Measurements from ENCODE around the gene POGLUT2. TPM values are rescaled to one million over a fixed set of nuclear protein-coding genes. Genes with fewer than 3 reads are reported as not detected.

POGLUT2 gene
- total RNA-seq (2014; rRNA removed; shearing (Covaris generic); ENCODE audit: low replicate concordance): 17.5 and 18.9 TPM in 2 replicates

DNA sequence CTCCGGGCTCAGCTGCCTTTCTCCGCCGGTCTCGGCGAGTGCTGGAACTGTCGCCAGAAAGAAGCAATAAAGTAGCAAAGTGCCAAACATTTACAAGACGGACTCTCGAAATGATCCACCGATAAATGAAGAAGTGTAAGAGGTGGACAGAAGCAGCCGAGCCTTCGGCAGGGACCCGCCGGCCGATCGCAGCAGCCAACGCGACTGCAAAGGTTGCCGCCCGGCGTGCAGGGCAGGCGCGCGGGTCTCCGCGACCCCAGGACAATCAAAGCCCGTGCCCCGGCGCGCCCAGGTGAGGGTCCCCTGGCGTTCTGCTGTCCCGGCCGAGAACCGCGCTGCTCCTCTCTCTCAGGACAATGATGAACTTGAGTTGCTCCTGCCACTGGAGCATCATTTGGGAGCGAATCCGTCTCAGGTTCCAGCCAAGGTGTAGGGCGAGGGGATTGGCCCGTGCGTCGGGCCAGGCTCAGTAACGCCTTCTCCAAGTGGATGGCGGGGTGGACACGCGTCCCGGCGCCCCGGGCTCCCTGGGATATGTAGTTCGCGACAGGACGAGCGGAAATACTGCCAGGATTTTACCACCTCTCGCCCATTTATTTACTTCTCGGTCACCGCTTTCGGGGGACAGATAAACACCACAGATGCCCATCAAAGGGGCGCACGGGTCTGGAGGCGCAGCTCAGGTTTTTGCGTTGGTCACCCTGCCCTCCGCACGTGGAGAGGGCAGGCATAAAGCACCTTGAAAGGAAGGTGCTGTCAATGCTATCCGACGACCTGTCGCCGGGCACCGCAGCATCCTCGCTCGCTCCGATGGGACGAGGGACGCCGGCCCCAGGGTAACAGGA lies at the start of gene POGLUT2, which contains the start of gene BIVM:
Gene POGLUT2 (minus strand): TSS at position 396 of the 845 bp plus-strand sequence. CDS start 306 bp downstream, at position 90.
Gene BIVM (plus strand): TSS at position 539 of the 845 bp plus-strand sequence. CDS start 8,149 bp downstream, outside the sequence.
- Histone ChIP-seq H3K4me3 (peak within 1 kb of the TSS; percentile 77), H3K9me3 (no peaks in the 10 kb centered on the region), H3K36me3 (peaks cover 2% of the 10 kb centered on the region), H3K27me3 (no peaks in the 10 kb centered on the region)
- peak; percentile 92 for DNase-seq

GRCh38 chr13:102847272-102848234 lies 48.8 kb upstream of the POGLUT2 start:
- DNase-seq: no peak
- H3K36me3 ChIP-seq: peaks cover 2% of the 10 kb centered on the region
- peak overlapping the region; percentile 89 for H3K4me3 ChIP-seq

DNA sequence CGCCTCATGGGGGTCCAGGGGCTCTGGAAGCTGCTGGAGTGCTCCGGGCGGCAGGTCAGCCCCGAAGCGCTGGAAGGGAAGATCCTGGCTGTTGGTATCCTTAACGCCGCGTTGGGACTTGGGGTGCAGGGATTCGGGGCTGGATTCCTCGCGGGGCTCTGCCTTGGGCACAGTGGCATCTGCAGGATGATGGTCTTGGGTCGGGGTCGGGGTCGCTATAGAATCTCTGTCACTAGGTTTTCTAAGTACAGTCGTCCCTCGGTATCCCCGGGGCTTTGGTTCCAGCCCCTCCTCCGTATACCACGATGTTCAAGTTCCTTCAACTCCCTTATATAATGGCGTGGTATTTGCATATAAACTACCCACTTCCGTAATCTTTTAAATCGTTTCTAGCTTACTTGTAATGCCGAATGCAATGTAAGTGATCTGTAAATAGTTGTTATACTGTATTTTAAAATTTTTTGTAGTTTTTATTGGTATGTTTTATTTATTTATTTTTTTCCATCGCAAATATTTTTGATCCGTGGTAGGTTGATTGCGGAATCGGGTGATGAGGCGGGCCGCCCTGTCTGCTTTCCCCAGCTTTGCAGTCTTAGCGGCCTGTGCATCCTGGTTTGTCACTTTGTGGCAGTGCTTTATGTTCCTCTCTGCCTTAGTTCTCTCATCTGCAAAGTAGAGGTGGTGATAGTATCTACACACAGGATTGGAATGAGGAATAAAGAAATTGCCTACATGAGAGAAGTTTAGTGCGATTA lies 47.7 kb upstream of the POGLUT2 start:
- peak; percentile 21 for DNase-seq
- peak overlapping the region; percentile 89 for H3K4me3 ChIP-seq
- H3K9me3 ChIP-seq: no peaks in the 10 kb centered on the region
- no peaks in the 10 kb centered on the region for H3K27me3 ChIP-seq
- peaks cover 2% of the 10 kb centered on the region for H3K36me3 ChIP-seq

More at GRCh38 chr13:102847272-102848234, 48.8 kb upstream of the POGLUT2 start:
- Histone ChIP-seq H3K27me3 (no peaks in the 10 kb centered on the region), H3K9me3 (no peaks in the 10 kb centered on the region)

- peak within 1 kb of the TSS; percentile 89 for H3K4me3 ChIP-seq
- H3K27me3 ChIP-seq: no peaks in the 10 kb centered on the region
- peaks cover 2% of the 10 kb centered on the region for H3K36me3 ChIP-seq
- no peaks in the 10 kb centered on the region for H3K9me3 ChIP-seq
- DNase-seq: peak; percentile 91
Measured at GRCh38 chr13:102845630-102846260, 47.0 kb upstream of the POGLUT2 start, which contains the start of gene ERCC5. TSS of gene ERCC5 (plus strand) at chr13:102846032. CDS start at chr13:102846267, 235 bp downstream.

DNA sequence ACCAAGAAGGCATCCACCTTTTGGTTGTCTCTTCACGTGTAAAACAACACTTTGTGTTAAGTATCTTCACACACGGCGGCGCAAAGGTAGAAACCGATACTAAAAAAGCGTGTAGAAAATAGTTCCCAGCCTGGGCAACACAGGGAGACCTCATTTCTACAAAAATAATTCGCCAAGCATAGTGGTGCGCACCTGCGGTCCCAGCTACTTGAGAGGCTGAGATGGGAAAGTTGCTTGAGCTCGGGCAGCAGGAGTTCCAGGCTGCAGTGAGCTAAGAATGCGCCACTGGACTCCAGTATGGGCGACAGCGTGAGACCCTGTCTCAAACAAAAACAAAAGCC lies 46.5 kb upstream of the POGLUT2 start:
- H3K9me3 ChIP-seq: no peaks in the 10 kb centered on the region
- DNase-seq: no peak

GRCh38 chr13:102839462-102839861 lies 40.7 kb upstream of the POGLUT2 start:
- no peaks in the 10 kb centered on the region for H3K27me3 ChIP-seq
- peaks cover 31% of the 10 kb centered on the region for H3K36me3 ChIP-seq
- H3K4me3 ChIP-seq: no peak overlapping the region
- H3K9me3 ChIP-seq: no peaks in the 10 kb centered on the region
- DNase-seq: no peak

More for the DNA sequence above, 46.5 kb upstream of the POGLUT2 start:
- peaks cover 2% of the 10 kb centered on the region for H3K36me3 ChIP-seq
- H3K4me3 ChIP-seq: peak overlapping the region; percentile 89
- no peaks in the 10 kb centered on the region for H3K27me3 ChIP-seq

GRCh38 chr13:102838982-102839381 lies 40.2 kb upstream of the POGLUT2 start:
- DNase-seq: no peak
- Histone ChIP-seq H3K9me3 (no peaks in the 10 kb centered on the region), H3K36me3 (peaks cover 34% of the 10 kb centered on the region), H3K27me3 (no peaks in the 10 kb centered on the region), H3K4me3 (no peak overlapping the region)

- no peak for DNase-seq
- H3K9me3 ChIP-seq: no peaks in the 10 kb centered on the region
- no peaks in the 10 kb centered on the region for H3K27me3 ChIP-seq
Measured at GRCh38 chr13:102838273-102838672, 39.5 kb upstream of the POGLUT2 start.

DNA sequence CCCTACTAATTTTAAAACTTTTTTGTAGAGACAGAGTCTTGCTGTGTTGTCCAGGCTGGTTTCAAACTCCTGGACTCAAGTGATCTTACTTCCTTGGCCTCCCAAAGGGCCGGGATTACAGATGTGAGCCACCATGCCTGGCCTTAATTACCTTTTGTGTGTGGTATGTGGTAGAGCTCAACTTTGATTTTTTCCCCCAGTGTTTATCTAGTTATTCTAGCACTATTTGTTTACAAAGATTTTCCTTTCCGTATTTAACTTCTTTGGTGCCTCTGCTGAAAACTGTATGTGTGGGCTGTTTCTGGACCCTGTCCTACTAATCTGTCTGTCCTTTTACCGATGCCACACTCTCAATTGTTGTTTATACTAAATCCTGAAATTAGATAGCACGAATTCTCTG lies 37.7 kb upstream of the POGLUT2 start:
- H3K4me3 ChIP-seq: no peak overlapping the region
- DNase-seq: no peak
- no peaks in the 10 kb centered on the region for H3K9me3 ChIP-seq
- no peaks in the 10 kb centered on the region for H3K27me3 ChIP-seq
- H3K36me3 ChIP-seq: peaks cover 44% of the 10 kb centered on the region

More at GRCh38 chr13:102838273-102838672, 39.5 kb upstream of the POGLUT2 start:
- Histone ChIP-seq H3K4me3 (no peak overlapping the region), H3K36me3 (peaks cover 39% of the 10 kb centered on the region)

GRCh38 chr13:102830646-102831045 lies 31.9 kb upstream of the POGLUT2 start:
- Histone ChIP-seq H3K27me3 (no peaks in the 10 kb centered on the region), H3K9me3 (no peaks in the 10 kb centered on the region), H3K4me3 (no peak overlapping the region), H3K36me3 (peaks cover 40% of the 10 kb centered on the region)
- peak; percentile 54 for DNase-seq

GRCh38 chr13:102825921-102826706 lies 27.3 kb upstream of the POGLUT2 start:
- peak overlapping the region; percentile 35 for H3K4me3 ChIP-seq
- DNase-seq: no peak
- peaks cover 47% of the 10 kb centered on the region for H3K36me3 ChIP-seq
- H3K27me3 ChIP-seq: no peaks in the 10 kb centered on the region
- no peaks in the 10 kb centered on the region for H3K9me3 ChIP-seq

DNA sequence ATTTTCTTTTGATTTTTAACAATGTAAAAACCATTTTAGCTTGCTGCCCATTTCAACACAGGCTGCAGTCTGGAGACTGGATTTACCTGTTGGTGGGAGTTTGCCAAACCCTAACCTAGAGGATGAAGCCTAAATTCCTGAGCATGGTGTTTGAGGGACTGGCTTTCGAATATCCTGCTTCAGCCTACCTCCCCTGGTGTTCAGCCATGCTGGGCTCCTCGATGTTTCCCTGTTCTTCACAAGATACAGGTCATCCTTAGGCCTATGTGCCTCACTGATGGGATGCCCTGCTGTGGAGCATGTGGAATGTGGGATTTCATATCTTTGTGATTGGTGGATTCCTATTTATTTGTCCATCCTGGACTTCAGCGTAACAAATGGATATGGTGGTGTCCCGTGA lies 26.6 kb upstream of the POGLUT2 start:
- Histone ChIP-seq H3K27me3 (no peaks in the 10 kb centered on the region), H3K36me3 (peaks cover 52% of the 10 kb centered on the region), H3K9me3 (no peaks in the 10 kb centered on the region), H3K4me3 (no peak overlapping the region)
- peak; percentile 23 for DNase-seq

DNA sequence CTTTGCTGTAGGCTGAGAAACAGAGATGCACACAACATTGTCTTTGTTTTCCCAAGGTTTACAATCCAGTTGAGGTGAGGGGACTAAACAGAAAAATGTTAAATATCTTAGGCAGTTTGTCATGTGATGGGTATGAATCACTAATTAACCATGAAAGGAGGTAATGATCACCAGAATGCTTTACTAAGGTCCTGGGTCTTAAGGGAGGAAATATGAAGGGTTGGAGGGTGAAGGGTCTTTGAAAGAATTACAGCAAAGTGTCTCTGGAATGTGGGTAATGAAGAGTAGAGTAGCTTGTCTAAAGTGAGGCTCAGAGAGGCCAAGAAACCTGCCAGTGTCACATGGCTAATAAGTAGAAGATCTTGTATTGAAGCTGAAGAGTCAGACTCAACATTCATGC lies 19.1 kb upstream of the POGLUT2 start:
- Histone ChIP-seq H3K4me3 (no peak overlapping the region), H3K36me3 (peaks cover 57% of the 10 kb centered on the region), H3K27me3 (no peaks in the 10 kb centered on the region), H3K9me3 (no peaks in the 10 kb centered on the region)
- DNase-seq: no peak

GRCh38 chr13:102817241-102817640 lies 18.5 kb upstream of the POGLUT2 start:
- no peak for DNase-seq
- H3K36me3 ChIP-seq: peaks cover 55% of the 10 kb centered on the region
- no peaks in the 10 kb centered on the region for H3K27me3 ChIP-seq
- H3K4me3 ChIP-seq: no peak overlapping the region
- H3K9me3 ChIP-seq: no peaks in the 10 kb centered on the region

GRCh38 chr13:102816708-102817107 lies 17.9 kb upstream of the POGLUT2 start:
- Histone ChIP-seq H3K4me3 (no peak overlapping the region), H3K9me3 (no peaks in the 10 kb centered on the region), H3K27me3 (no peaks in the 10 kb centered on the region), H3K36me3 (peaks cover 55% of the 10 kb centered on the region)
- DNase-seq: no peak
